ENCODE results near the gene ATP5MG. TPM values are rescaled to one million over a fixed set of nuclear protein-coding genes. Genes with fewer than 3 reads are reported as not detected.
A peak's percentile ranks its signal among the peaks of the same experiment; 100 is the strongest.

The ATP5MG gene
- polyA plus RNA-seq, 1 experiment: 423 TPM

GRCh38 chr11:118438314-118438931 is 37.0 kb downstream of the ATP5MG start:
- ChIA-PET CTCF (interaction anchor here (1.0 kb wide), 1 partner anchor 10 kb away, joined by 4 read pairs; no protein-coding TSS in a partner anchor), POLR2A (interaction anchor here (0.5 to 0.9 kb wide), 2 partner anchors 18 to 36 kb away, joined by 3 to 6 read pairs; no protein-coding TSS in a partner anchor)
- Histone ChIP-seq H3K9me3 (ENCODE audit: control insufficient read depth, insufficient read depth, low read length) (peaks cover 4% of the 10 kb centered on the region; the same call in 1 of the 2 replicates), H3K27ac (ENCODE audit: low read depth, low read length) (peak overlapping the region; percentile 53), H3K4me3 (ENCODE audit: low read depth, low read length) (peak overlapping the region; percentile 78), H3K27me3 (ENCODE audit: control insufficient read depth, insufficient read depth, low read length) (no peaks in the 10 kb centered on the region)
- DNase-seq (ENCODE audit: low read depth, low spot score): peak; percentile 57
- TF ChIP-seq, protein P1, sequence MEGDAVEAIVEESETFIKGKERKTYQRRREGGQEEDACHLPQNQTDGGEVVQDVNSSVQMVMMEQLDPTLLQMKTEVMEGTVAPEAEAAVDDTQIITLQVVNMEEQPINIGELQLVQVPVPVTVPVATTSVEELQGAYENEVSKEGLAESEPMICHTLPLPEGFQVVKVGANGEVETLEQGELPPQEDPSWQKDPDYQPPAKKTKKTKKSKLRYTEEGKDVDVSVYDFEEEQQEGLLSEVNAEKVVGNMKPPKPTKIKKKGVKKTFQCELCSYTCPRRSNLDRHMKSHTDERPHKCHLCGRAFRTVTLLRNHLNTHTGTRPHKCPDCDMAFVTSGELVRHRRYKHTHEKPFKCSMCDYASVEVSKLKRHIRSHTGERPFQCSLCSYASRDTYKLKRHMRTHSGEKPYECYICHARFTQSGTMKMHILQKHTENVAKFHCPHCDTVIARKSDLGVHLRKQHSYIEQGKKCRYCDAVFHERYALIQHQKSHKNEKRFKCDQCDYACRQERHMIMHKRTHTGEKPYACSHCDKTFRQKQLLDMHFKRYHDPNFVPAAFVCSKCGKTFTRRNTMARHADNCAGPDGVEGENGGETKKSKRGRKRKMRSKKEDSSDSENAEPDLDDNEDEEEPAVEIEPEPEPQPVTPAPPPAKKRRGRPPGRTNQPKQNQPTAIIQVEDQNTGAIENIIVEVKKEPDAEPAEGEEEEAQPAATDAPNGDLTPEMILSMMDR (IDR thresholded peaks at IDR 0.05; ENCODE audit: low read depth, low read length): no peak

- ChIA-PET POLR2A (no interaction called here), CTCF (interaction anchor here (0.6 to 1.2 kb wide), 4 partner anchors 17 to 1584 kb away, joined by 3 to 7 read pairs (median 4); no protein-coding TSS in a partner anchor)
- H3K9me3 ChIP-seq (ENCODE audit: control insufficient read depth, insufficient read depth, low read length): peaks cover 4% of the 10 kb centered on the region; the same call in 1 of the 2 replicates
- DNase-seq (ENCODE audit: low read depth, low spot score): no peak
- H3K27ac ChIP-seq (ENCODE audit: low read depth, low read length): no peak overlapping the region
- H3K4me3 ChIP-seq (ENCODE audit: low read depth, low read length): no peak overlapping the region
- TF ChIP-seq, protein P1 (IDR thresholded peaks at IDR 0.05; ENCODE audit: low read depth, low read length): no peak
- H3K27me3 ChIP-seq (ENCODE audit: control insufficient read depth, insufficient read depth, low read length): no peaks in the 10 kb centered on the region
These were observed 38.2 kb downstream of the ATP5MG start for GRCh38 chr11:118439646-118440045.

- TF ChIP-seq, protein P1 (IDR thresholded peaks at IDR 0.05; ENCODE audit: low read depth, low read length): no peak
- CTCF ChIA-PET: interaction anchor here (1.6 kb wide), 1 partner anchor 10 kb away, joined by 6 read pairs; no protein-coding TSS in a partner anchor
These were observed 40.4 kb downstream of the ATP5MG start for GRCh38 chr11:118441770-118442275.

GRCh38 chr11:118442301-118442700 is 40.9 kb downstream of the ATP5MG start:
- POLR2A ChIA-PET: no interaction called here
- no peaks in the 10 kb centered on the region for H3K9me3 ChIP-seq (ENCODE audit: control insufficient read depth, insufficient read depth, low read length)
- no peaks in the 10 kb centered on the region for H3K27me3 ChIP-seq (ENCODE audit: control insufficient read depth, insufficient read depth, low read length)
- no peak overlapping the region for H3K4me3 ChIP-seq (ENCODE audit: low read depth, low read length)
- TF ChIP-seq, protein P1 (IDR thresholded peaks at IDR 0.05; ENCODE audit: low read depth, low read length): no peak
- no peak for DNase-seq (ENCODE audit: low read depth, low spot score)
- H3K27ac ChIP-seq (ENCODE audit: low read depth, low read length): no peak overlapping the region
- CTCF ChIA-PET: interaction anchor here (1.6 kb wide), 1 partner anchor 10 kb away, joined by 6 read pairs; no protein-coding TSS in a partner anchor

More at GRCh38 chr11:118441770-118442275, 40.4 kb downstream of the ATP5MG start:
- Histone ChIP-seq H3K27me3 (ENCODE audit: control insufficient read depth, insufficient read depth, low read length) (no peaks in the 10 kb centered on the region), H3K9me3 (ENCODE audit: control insufficient read depth, insufficient read depth, low read length) (peaks cover 2% of the 10 kb centered on the region; the same call in 1 of the 2 replicates), H3K4me3 (ENCODE audit: low read depth, low read length) (no peak overlapping the region), H3K27ac (ENCODE audit: low read depth, low read length) (no peak overlapping the region)
- DNase-seq (ENCODE audit: low read depth, low spot score): no peak
- POLR2A ChIA-PET: no interaction called here

All from AG04450 (cell line).